HCT116 (cell line): ENCODE measurements around the gene AUP1. TPM values are rescaled to one million over a fixed set of nuclear protein-coding genes. Genes with fewer than 3 reads are reported as not detected.

Experiments used
- ATAC-seq: fragments of 200-7000 bp; cut with Tn5 transposase; 2 replicates; pipeline ENCODE4 v1.9.1; 2020; ENCODE audit warnings: mild to moderate bottlenecking, moderate library complexity
- BruUV-seq: library from RNA; stranded (reverse); fragments of 400-500 nt; replicated peaks from 2 replicates; lab custom pipeline; 2021; lab: Mats Ljungman, UMichigan
- CTCF ChIA-PET: fragments of 300-600 bp; sonication (Branson Sonifier 250); formaldehyde crosslinking; loops from one replicate; lab custom pipeline; 2021; ENCODE audit warnings: antibody characterized with exemption; lab: Charles Lee
- POLR2A ChIA-PET: fragments of 300-600, 350-600 bp; sonication (Branson Sonifier 250); formaldehyde crosslinking; loops from one replicate; lab custom pipeline; 2021; ENCODE audit warnings: antibody characterized with exemption; lab: Charles Lee
- RAD21 ChIA-PET, 2 experiments: fragments of 300-600 bp; sonication (Branson Sonifier 250); formaldehyde crosslinking; loops; one replicate each; lab custom pipeline; 2023; ENCODE audit warnings: low total read pairs in 2 of 2; ENCODE audit not compliant: uncharacterized antibody in 2 of 2, unreplicated experiment in 2 of 2, low non-redundant PET in 1 of 2; lab: Charles Lee
- DNase-seq: peaks from one replicate; pipeline ENCODE4 v3.0.0-alpha.2; 2010; ENCODE audit warnings: low read depth, low spot score
- H2AFZ ChIP-seq: fragments of 200-600 bp; shearing (Covaris generic), sonication (generic); 2 replicates; pipeline ENCODE4 v1.6.1; 2017; ENCODE audit warnings: low read depth, mixed run types, mixed read lengths, antibody characterized with exemption, low read length; ENCODE audit not compliant: poor library complexity, severe bottlenecking
- H3K27ac ChIP-seq: 2 replicates; pipeline ENCODE4 v1.5.1; 2012; ENCODE audit warnings: low read depth, low read length
- H3K27me3 ChIP-seq: fragments of 200-600 bp; sonication (generic); 2 replicates; pipeline ENCODE4 v1.6.1; 2016; ENCODE audit warnings: mixed run types, low read length, mixed read lengths; ENCODE audit not compliant: insufficient read depth
- H3K36me3 ChIP-seq, 2 experiments: fragments of 200-500 bp in 1 of 2; fragments of 200-600 bp in 1 of 2; sonication (Bioruptor generic) in 1 of 2; sonication (generic) in 1 of 2; 2 replicates each; pipeline versions ENCODE4 v1.5.1 to v1.6.1; 2014 to 2016; ENCODE audit warnings: low read length in 2 of 2, inconsistent platforms in 1 of 2, mixed read lengths in 1 of 2, mixed run types in 1 of 2; ENCODE audit not compliant: insufficient read depth in 2 of 2, control insufficient read depth in 1 of 2
- H3K4me1 ChIP-seq, 2 experiments: fragments of 200-600 bp in 1 of 2; sonication (generic) in 1 of 2; 2 replicates each; pipeline versions ENCODE4 v1.5.1 to v1.6.1; 2012 to 2017; ENCODE audit warnings: low read length in 2 of 2, inconsistent platforms in 1 of 2, mild to moderate bottlenecking in 1 of 2, mixed read lengths in 1 of 2, mixed run types in 1 of 2, moderate library complexity in 1 of 2; ENCODE audit not compliant: insufficient read depth in 2 of 2, control insufficient read depth in 1 of 2
- H3K4me2 ChIP-seq: fragments of 200-600 bp; sonication (generic); 2 replicates; pipeline ENCODE4 v1.6.1; 2017; ENCODE audit warnings: mixed run types, low read length, mixed read lengths
- H3K4me3 ChIP-seq, 2 experiments: fragments of 200-600 bp in 1 of 2; sonication (generic) in 1 of 2; replicated peaks in 1 of 2; 2 replicates each; pipeline ENCODE4 v1.5.1; 2011 to 2016; ENCODE audit warnings: low read length in 2 of 2, control low read depth in 1 of 2, low read depth in 1 of 2, mild to moderate bottlenecking in 1 of 2, mixed read lengths in 1 of 2, mixed run types in 1 of 2
- H3K79me2 ChIP-seq: fragments of 200-600 bp; sonication (generic); 2 replicates; pipeline ENCODE4 v1.6.1; 2017; ENCODE audit warnings: mild to moderate bottlenecking, mixed run types, low read length, moderate library complexity, mixed read lengths; ENCODE audit not compliant: insufficient read depth
- H3K9ac ChIP-seq: fragments of 200-600 bp; sonication (generic); 2 replicates; pipeline ENCODE4 v1.6.1; 2016; ENCODE audit warnings: low read length, mixed read lengths
- H3K9me2 ChIP-seq: fragments of 200-600 bp; sonication (generic), shearing (Covaris generic); 2 replicates; pipeline ENCODE4 v1.6.1; 2017; ENCODE audit warnings: mixed run types, mild to moderate bottlenecking, moderate library complexity; ENCODE audit not compliant: insufficient read depth
- H3K9me3 ChIP-seq, 2 experiments: fragments of 200-500 bp in 1 of 2; fragments of 200-600 bp in 1 of 2; sonication (Bioruptor generic) in 1 of 2; sonication (generic) in 1 of 2; 2 replicates each; pipeline ENCODE4 v1.6.1; 2014 to 2017; ENCODE audit warnings: low read length in 2 of 2, mixed read lengths in 2 of 2, inconsistent platforms in 1 of 2, low read depth in 1 of 2, mild to moderate bottlenecking in 1 of 2, mixed run types in 1 of 2, moderate library complexity in 1 of 2; ENCODE audit not compliant: control insufficient read depth in 1 of 2, insufficient read depth in 1 of 2
- H4K20me1 ChIP-seq: fragments of 200-600 bp; sonication (generic), shearing (Covaris generic); 2 replicates; pipeline ENCODE4 v1.6.1; 2017; ENCODE audit warnings: mixed run types, mild to moderate bottlenecking, moderate library complexity; ENCODE audit not compliant: insufficient read depth
- CBX3 ChIP-seq: IDR thresholded peaks from 2 replicates; pipeline ENCODE4 v1.6.1; 2012; ENCODE audit warnings: low read depth
- ELF1 ChIP-seq: IDR thresholded peaks from 2 replicates; pipeline ENCODE4 v1.6.1; 2012; ENCODE audit warnings: low read depth, borderline replicate concordance
- EZH2phosphoT487 ChIP-seq: fragments of 200-600 bp; IDR thresholded peaks from 2 replicates; pipeline ENCODE4 v1.6.1; 2018; ENCODE audit warnings: antibody characterized with exemption, borderline replicate concordance
- POLR2AphosphoS5 ChIP-seq: IDR thresholded peaks from 2 replicates; pipeline ENCODE4 v1.6.1; 2011; ENCODE audit warnings: mild to moderate bottlenecking, low read depth, low read length, moderate library complexity
- REST ChIP-seq: IDR thresholded peaks from 2 replicates; pipeline ENCODE4 v1.6.1; 2012; ENCODE audit warnings: low read depth
- SP1 ChIP-seq: IDR thresholded peaks from 2 replicates; pipeline ENCODE4 v1.6.1; 2012; ENCODE audit warnings: low read depth
- SRF ChIP-seq: IDR thresholded peaks from 2 replicates; pipeline ENCODE4 v1.6.1; 2012; ENCODE audit warnings: low read depth
- TCF7L2 ChIP-seq: IDR thresholded peaks from 2 replicates; pipeline ENCODE4 v1.7.0; 2011; ENCODE audit warnings: borderline replicate concordance, inconsistent platforms; ENCODE audit not compliant: insufficient read depth, insufficient read length; ENCODE audit errors: extremely low read depth
- YY1 ChIP-seq: IDR thresholded peaks from 2 replicates; pipeline ENCODE4 v1.6.1; 2011; ENCODE audit warnings: low read length, low read depth, moderate library complexity, mild to moderate bottlenecking; ENCODE audit not compliant: insufficient replicate concordance; ENCODE audit errors: extremely low read depth
- ZNF274 ChIP-seq: fragments of 200-500 bp; sonication (Bioruptor generic); IDR thresholded peaks from 2 replicates; pipeline ENCODE4 v1.6.1; 2014; ENCODE audit warnings: mild to moderate bottlenecking, low read depth, low read length, inconsistent platforms
- intact Hi-C: fragments of 100-400 bp; cut with micrococcal nuclease; formaldehyde crosslinking; loops from 2 replicates; pipeline ENCODE4 v1.10.0; 2022
- total RNA-seq: library from RNA; stranded (reverse); gene quantifications from one replicate; pipeline ENCODE4 v1.2.1, GENCODE V29; 2021; ENCODE audit not compliant: unreplicated experiment
- TF ChIP-seq, protein P1 (sequence below), 3 experiments: fragments of 200-600 bp in 1 of 3; sonication (generic) in 1 of 3; IDR thresholded peaks in 2 of 3; conservative IDR thresholded peaks in 1 of 3; 2 replicates each; pipeline ENCODE4 v1.5.1; 2012 to 2017; ENCODE audit warnings: low read depth in 2 of 3, low read length in 2 of 3, antibody characterized with exemption in 1 of 3, borderline replicate concordance in 1 of 3, control low read depth in 1 of 3, mild to moderate bottlenecking in 1 of 3, mixed read lengths in 1 of 3, mixed run types in 1 of 3, moderate library complexity in 1 of 3; ENCODE audit not compliant: insufficient read depth in 1 of 3
- TF ChIP-seq, protein P2 (sequence below): IDR thresholded peaks from 2 replicates; pipeline ENCODE4 v1.6.1; 2011; ENCODE audit warnings: mild to moderate bottlenecking, low read length, moderate library complexity; ENCODE audit not compliant: insufficient replicate concordance; ENCODE audit errors: extremely low read depth

AUP1 gene
- total RNA-seq, 1 experiment from 2014 or later: 116 TPM

DNA sequence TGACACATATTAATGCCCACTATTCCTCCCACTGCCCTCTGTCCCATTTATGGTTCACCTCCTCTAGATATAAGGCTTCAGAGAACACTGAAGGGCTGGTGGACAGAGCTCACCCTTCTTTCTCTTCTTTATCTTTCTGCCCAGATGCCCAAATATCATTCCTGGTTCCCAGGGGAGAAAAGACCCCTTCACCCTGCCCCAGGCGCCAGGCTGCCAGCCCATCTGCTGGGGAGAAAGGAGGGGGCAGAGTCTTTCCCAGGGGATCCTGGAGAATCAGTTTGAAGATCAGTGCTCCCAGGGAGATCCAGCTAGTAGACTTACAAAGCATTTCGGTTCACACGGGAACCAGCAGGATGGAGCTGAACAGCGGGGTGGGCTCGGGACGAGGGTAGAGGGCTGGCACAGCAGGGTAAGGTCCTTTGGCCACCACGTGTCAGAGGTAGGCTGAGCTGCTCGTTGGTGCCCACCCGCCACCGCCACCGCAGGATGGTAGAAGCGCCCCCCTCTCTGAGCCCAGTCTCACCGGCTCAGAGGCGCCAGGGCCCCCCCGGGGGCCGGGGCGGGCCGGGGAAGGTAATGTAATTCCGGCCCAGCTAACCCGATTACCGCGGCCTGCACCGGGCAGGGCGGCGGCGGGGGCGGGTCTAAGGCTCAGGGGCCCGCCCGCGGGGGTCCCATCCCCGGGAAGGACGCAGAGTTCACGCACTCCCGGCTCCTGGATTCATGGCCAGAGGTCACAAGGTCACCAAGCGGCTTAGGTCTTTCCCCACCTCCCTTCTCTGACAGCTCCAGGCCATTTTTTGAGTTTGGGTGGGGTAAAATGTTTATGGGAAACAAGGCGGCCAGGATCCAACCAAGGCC, 16.5 kb downstream of the AUP1 start:
- Histone ChIP-seq H3K4me1 (peaks cover 6 to 9% of the 10 kb centered on the region in 2 experiments; a peak in 3 of 4 replicates), H4K20me1 (no peaks in the 10 kb centered on the region), H3K27me3 (no peaks in the 10 kb centered on the region), H3K79me2 (no peaks in the 10 kb centered on the region), H2AFZ (no peak overlapping the region), H3K9me3 (no peaks in the 10 kb centered on the region), H3K27ac (no peak overlapping the region), H3K4me2 (no peak overlapping the region), H3K9me2 (no peaks in the 10 kb centered on the region), H3K4me3 (no peak overlapping the region), H3K36me3 (no peaks in the 10 kb centered on the region), H3K9ac (no peak overlapping the region)
- POLR2A ChIA-PET: no interaction called here
- no TSS peak for BruUV-seq
- ATAC-seq (no peak), DNase-seq (no peak)
- RAD21 ChIA-PET: no interaction called here
- TF ChIP-seq SRF (no peak), YY1 (no peak), REST (no peak), POLR2AphosphoS5 (no peak), CBX3 (no peak), ZNF274 (no peak), EZH2phosphoT487 (no peak), TCF7L2 (no peak), ELF1 (no peak), SP1 (no peak)
- TF ChIP-seq, protein P1, sequence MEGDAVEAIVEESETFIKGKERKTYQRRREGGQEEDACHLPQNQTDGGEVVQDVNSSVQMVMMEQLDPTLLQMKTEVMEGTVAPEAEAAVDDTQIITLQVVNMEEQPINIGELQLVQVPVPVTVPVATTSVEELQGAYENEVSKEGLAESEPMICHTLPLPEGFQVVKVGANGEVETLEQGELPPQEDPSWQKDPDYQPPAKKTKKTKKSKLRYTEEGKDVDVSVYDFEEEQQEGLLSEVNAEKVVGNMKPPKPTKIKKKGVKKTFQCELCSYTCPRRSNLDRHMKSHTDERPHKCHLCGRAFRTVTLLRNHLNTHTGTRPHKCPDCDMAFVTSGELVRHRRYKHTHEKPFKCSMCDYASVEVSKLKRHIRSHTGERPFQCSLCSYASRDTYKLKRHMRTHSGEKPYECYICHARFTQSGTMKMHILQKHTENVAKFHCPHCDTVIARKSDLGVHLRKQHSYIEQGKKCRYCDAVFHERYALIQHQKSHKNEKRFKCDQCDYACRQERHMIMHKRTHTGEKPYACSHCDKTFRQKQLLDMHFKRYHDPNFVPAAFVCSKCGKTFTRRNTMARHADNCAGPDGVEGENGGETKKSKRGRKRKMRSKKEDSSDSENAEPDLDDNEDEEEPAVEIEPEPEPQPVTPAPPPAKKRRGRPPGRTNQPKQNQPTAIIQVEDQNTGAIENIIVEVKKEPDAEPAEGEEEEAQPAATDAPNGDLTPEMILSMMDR (IDR thresholded peaks at IDR 0.05 in 2 of 3, conservative IDR thresholded peaks at IDR 0.05 in 1 of 3; ENCODE audit: borderline replicate concordance in 1 of 3, insufficient read depth in 1 of 3, low read depth in 2 of 3, low read length in 2 of 3): no peak
- TF ChIP-seq, protein P2, sequence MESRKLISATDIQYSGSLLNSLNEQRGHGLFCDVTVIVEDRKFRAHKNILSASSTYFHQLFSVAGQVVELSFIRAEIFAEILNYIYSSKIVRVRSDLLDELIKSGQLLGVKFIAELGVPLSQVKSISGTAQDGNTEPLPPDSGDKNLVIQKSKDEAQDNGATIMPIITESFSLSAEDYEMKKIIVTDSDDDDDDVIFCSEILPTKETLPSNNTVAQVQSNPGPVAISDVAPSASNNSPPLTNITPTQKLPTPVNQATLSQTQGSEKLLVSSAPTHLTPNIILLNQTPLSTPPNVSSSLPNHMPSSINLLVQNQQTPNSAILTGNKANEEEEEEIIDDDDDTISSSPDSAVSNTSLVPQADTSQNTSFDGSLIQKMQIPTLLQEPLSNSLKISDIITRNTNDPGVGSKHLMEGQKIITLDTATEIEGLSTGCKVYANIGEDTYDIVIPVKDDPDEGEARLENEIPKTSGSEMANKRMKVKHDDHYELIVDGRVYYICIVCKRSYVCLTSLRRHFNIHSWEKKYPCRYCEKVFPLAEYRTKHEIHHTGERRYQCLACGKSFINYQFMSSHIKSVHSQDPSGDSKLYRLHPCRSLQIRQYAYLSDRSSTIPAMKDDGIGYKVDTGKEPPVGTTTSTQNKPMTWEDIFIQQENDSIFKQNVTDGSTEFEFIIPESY: no peak
- intact Hi-C loops: no loop called here
- CTCF ChIA-PET: no interaction called here
